ENCODE results near the gene MASP2.

MASP2 gene

DNA sequence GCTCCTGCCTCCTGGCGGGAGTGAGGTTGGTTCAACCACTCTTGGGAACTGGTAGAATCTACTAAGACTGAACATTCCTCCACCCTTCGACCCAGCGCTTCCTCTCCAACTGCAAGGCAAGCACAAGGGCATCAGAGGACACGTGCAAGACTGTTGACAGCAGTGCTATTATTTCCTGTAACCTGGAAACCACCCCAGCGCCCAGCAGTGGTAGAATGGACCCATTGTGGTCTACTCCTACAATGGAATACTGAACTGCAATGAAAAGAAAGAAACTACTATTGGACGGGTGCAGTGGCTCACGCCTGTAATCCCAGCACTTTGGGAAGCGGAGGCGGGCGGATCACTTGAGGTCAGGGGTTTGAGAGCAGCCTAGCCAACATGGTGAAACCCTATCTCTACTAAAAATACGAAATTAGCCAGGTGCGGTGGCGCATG is 67.5 kb downstream of the MASP2 start:
- Mint-ChIP-seq H3K4me1 (ENCODE audit: low read depth) (no peaks in the 10 kb centered on the region), H3K27ac (no peak overlapping the region), H3K9me3 (no peaks in the 10 kb centered on the region), H3K27me3 (ENCODE audit: low read depth) (peaks cover 20% of the 10 kb centered on the region), H3K36me3 (ENCODE audit: low read depth) (no peaks in the 10 kb centered on the region), H3K4me3 (no peak overlapping the region)
- DNase-seq (ENCODE audit: low spot score): no peak

DNA sequence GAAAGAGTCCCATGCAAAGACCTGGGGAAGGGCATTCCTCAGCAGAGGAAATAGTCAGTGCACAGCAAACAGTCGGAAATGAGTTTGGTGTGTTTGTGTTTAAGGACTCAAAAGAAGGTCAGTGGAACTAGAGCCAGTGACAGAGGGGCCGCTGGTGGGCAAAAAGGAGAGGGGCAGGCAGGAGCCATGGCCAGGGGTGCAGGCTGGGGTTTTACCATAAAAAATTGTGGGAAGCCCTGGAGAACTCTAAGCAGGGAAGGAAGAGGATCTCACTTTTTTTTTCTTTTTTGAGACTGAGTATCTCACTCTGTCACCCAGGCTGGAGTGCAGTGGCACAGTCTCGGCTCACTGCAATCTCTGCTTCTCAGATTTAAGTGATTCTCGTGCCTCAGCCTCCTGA is 68.3 kb downstream of the MASP2 start:
- H3K27ac Mint-ChIP-seq: no peak overlapping the region
- DNase-seq (ENCODE audit: low spot score): no peak
- H3K27me3 Mint-ChIP-seq (ENCODE audit: low read depth): peaks cover 20% of the 10 kb centered on the region
- H3K4me3 Mint-ChIP-seq: no peak overlapping the region
- no peaks in the 10 kb centered on the region for H3K36me3 Mint-ChIP-seq (ENCODE audit: low read depth)
- no peaks in the 10 kb centered on the region for H3K4me1 Mint-ChIP-seq (ENCODE audit: low read depth)
- H3K9me3 Mint-ChIP-seq: no peaks in the 10 kb centered on the region
